Inferior parietal cortex (tissue), 1 donor: Measurements from ENCODE around the gene MYBPHL.

Source experiments
- DNase-seq: peaks from one replicate; pipeline ENCODE4 v3.0.0-alpha.2; 2016; ENCODE audit errors: extremely low spot score

MYBPHL gene

GRCh38 chr1:109281680-109282496 lies 24.9 kb downstream of the MYBPHL start:
- no peak for DNase-seq

DNA sequence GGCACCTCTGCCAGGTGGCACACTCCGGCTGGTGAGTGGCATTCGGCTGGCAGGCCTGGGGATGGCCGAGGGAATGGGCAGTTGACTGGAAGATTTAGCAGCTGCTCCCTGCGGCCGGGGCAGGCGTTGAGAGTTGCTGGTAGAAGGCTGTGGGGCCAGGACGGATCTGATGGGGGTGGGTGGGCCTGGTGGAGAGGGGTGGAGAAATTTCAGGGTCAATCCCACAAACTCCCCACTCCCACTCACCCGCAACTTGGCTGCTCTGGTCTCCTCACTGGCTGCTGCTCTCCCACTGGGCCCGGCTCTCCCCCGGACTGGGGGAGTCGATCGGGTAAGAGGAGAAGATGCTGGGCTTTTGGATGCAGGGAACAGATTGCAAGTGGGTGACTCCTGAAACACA lies 25.9 kb downstream of the MYBPHL start:
- no peak for DNase-seq

GRCh38 chr1:109279615-109280278 lies 27.1 kb downstream of the MYBPHL start:
- DNase-seq: no peak

DNA sequence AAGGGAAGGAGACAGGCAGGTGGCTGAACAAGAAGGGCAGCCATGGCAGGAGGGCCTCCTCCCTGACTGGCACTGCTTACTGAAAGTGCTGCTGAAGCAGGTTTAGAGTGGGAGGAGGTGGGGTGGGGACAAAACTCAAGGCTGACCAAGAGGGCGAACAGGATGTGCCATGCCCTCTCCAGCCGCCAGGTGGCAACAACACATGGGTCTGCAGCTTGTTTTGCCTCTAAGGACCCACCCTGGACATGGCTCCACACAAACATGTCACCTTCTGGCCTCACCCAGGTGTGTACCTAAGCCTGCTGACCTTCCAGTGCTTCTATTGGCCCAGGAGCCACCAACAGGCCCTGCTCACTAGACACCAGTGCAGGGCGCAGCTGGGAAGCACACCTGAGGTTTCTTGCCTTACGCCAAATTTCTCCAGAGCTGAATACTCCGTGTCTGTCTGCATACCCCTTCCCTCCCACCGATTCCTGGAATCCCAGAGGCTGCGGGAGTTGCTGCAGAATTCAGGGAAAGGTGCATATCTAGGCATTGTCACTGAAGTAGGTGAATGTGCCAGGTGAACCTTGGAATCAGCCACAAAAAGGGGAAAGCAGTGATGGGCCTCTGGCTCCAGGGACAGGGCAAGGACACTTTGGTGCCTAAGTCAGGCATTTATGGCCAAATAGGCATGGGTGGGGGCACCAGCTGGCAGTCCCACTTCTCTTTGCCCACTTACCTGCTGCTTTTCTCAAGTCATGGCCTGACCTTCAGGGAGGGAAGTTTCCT lies 29.2 kb downstream of the MYBPHL start:
- peak; percentile 85 for DNase-seq

DNA sequence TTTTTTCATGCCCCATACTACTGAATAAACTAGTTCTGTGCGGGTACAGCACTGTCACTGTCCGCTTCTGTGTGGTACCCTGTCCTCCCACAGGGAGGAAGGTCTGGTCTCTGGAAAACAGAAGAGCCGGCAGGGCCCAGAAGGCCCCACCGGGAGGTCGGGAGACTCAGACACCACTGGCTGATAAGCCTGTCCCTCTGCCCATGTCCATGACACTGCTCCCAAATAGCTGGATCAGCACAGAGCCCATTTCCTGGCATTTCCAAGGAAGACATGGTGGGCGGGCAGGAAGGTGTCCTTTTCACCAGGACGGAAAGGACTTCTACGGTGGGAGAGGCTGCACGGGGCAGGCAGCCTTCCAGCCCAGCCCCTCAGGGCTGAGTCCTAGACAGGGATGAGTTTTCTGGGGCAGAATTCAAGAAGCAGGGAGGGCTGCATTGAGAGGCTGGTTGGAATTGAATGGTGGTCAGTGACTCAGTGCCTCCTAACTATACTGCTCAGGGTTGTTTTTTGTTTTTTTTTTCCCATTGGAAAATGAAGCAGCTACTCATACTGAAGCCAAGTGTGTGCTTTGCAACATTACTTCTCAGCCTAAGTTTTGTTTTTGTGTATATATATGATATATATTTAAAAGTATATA lies 31.0 kb downstream of the MYBPHL start:
- DNase-seq: no peak

GRCh38 chr1:109274533-109275476 lies 32.0 kb downstream of the MYBPHL start:
- DNase-seq: no peak

- DNase-seq: no peak
Measured at GRCh38 chr1:109273570-109274288, 33.1 kb downstream of the MYBPHL start.

DNA sequence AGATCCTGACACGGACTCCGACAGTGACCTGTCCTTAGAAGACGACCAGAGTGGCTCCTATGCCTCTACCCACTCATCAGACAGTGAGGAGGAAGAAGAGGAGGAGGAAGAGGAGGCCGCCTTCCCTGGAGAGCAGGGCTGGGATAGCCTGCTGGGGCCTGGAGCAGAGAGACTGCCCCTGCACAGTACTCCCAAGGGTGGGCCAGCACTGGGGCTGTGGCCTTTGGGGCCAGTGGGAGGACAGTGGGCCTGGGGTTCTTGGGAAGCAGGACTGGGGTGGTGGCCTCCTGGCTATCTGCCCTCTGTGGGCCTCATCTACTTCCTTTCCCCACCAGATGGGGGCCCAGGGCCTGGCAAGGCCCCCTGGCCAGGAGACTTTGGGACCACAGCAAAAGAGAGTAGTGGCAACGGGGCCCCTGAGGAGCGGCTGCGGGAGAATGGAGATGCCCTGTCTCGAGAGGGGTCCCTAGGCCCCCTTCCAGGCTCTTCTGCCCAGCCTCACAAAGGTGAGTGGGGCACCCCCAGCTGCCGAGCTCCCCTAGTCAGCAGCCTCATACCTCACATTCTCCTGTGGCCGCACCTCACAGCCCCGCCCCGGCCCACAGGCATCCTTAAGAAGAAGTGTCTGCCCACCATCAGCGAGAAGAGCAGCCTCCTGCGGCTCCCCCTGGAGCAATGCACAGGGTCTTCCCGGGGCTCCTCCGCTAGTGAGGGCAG lies 33.8 kb downstream of the MYBPHL start:
- no peak for DNase-seq

DNA sequence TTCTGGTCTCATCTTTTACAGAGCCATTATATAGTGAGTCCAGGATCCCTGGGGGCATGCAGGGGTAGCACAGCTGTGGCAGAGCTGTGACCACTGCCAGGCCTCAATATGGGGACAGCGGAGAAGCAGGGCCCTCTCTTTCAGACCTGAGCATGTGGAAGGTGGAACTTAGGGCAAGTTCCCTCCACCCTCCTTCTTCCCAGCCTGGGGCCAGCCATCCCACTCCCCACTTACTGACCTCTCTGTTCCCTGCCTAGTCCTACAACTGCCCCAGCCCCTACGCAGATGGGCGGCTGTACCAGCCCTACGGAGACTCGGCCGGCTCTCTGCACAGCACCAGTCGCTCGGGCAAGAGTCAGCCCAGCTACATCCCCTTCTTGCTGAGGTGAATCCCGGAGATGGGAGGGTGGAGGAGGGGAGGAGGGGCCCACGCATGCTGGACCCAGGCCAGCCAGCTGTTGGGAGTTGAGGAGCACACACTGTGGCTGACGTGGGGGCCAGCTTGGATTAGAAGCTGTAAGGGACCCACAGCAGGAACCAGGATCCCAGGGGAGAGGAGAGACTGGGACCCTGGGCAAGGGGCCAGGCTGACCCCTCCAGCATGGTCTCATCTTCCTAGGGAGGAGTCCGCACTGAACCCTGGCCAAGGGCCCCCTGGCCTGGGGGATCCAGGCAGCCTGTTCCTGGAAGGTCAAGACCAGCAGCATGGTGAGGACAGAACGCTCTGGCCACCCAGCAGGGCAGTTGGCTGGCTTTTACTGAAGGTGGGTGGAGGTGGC lies 34.6 kb downstream of the MYBPHL start:
- no peak for DNase-seq

GRCh38 chr1:109271458-109271857 lies 35.4 kb downstream of the MYBPHL start:
- DNase-seq: no peak

GRCh38 chr1:109270623-109271317 lies 36.0 kb downstream of the MYBPHL start:
- DNase-seq: no peak

DNA sequence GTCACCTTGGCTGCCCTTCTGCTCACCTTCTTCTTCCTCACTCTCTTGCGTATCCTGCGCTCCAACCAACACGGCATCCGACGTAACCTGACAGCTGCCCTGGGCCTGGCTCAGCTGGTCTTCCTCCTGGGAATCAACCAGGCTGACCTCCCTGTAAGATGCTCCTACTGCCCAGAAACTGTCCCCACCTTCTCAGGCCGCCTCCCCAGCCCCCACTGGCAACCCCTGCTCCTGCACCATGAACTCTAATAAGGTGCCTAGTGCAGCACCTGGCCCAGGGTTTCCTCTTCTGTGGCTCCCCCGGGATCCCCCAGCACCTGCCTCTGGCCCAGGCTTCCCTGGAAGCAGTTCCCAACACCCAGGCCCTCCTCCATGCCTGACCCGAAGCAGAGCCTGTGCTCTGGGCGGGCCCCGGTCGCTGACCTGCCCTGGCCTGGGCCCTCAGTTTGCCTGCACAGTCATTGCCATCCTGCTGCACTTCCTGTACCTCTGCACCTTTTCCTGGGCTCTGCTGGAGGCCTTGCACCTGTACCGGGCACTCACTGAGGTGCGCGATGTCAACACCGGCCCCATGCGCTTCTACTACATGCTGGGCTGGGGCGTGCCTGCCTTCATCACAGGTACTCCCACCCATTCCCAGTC lies 36.7 kb downstream of the MYBPHL start:
- DNase-seq: no peak

- DNase-seq: no peak
Measured at GRCh38 chr1:109269212-109269980, 37.4 kb downstream of the MYBPHL start.

DNA sequence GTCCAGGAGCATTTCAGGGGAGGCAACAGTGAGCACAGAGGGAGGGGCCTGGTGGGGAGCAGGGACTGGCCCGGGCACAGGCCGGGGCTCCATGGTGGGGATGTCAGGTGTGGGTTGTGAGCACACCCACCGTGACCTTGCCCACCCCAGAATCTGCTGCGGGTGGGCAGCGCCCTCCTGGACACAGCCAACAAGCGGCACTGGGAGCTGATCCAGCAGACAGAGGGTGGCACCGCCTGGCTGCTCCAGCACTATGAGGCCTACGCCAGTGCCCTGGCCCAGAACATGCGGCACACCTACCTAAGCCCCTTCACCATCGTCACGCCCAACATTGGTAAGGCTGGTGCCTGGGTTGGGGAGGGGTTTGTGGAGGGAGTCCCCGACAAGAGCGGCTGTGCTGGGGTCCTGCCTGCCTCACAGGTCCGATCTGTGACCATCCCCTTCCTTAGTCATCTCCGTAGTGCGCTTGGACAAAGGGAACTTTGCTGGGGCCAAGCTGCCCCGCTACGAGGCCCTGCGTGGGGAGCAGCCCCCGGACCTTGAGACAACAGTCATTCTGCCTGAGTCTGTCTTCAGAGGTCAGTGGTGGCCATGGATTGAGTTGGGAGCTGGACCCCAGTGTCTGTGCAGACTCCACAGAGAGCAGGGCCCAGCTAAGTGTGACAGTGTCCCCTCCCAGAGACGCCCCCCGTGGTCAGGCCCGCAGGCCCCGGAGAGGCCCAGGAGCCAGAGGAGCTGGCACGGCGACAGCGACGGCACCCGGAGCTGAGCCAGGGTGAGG lies 38.2 kb downstream of the MYBPHL start:
- no peak for DNase-seq

- no peak for DNase-seq
Measured at GRCh38 chr1:109267743-109268300, 39.0 kb downstream of the MYBPHL start.

DNA sequence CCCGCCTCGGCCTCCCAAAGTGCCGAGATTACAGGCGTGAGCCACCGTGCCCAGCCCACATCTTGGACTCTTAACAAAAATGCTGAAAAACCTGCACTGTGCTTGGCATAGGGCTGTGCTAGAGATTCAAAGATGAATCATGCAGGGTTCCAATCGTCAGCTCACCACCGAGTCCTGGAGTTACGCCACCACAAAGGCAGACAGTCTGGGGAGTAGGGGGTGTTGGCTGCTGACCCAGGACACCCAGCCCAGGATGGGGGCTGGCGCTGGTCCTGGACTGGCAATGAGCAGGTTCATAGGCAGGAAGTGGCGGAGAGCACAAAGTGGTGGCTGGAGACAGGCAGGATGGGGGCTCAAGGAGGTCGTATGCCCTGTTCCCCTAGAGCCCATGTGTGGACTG lies 39.8 kb downstream of the MYBPHL start:
- no peak for DNase-seq
